ENCODE results near the gene SLC25A28.

SLC25A28 gene, protein sequence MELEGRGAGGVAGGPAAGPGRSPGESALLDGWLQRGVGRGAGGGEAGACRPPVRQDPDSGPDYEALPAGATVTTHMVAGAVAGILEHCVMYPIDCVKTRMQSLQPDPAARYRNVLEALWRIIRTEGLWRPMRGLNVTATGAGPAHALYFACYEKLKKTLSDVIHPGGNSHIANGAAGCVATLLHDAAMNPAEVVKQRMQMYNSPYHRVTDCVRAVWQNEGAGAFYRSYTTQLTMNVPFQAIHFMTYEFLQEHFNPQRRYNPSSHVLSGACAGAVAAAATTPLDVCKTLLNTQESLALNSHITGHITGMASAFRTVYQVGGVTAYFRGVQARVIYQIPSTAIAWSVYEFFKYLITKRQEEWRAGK

DNA sequence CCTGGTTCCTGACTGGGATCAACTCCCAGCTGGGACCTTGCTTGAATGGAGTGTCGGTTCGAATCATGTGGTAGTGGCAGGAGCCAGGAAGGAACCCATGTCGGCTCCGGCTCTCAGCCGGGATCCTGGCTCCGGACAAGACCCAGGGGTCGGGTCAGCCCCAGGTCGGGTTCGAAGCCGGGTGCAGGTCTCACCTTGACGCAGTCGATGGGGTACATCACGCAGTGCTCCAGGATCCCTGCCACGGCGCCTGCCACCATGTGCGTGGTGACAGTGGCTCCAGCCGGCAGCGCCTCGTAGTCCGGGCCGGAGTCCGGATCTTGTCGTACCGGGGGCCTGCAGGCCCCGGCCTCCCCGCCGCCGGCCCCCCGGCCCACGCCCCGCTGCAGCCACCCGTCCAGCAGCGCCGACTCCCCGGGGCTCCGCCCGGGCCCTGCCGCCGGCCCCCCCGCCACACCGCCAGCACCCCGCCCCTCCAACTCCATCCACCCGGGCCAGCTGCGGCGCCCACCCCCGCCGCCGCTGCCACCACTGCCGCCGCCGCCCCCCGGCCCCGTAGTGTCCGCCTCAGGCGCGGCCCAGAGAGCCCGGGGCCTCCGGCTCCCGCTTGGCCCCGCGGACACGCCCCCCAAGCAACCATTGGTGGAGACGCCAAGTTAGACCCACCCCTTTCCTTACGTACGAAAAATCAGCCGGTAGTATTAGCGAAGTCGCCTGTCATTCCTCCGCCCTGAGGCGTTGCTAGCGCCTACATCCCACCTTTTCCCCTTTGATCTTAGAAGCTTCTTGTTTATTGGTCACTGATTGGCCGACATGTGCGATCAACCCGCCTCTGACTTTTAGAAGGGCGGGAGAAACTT is at the start of gene SLC25A28:
Gene SLC25A28 (minus strand): TSS at position 589 of the 860 bp plus-strand sequence. CDS start 104 bp downstream, at position 485.
- DNase-seq, result peak; percentile 91 to 94

DNA sequence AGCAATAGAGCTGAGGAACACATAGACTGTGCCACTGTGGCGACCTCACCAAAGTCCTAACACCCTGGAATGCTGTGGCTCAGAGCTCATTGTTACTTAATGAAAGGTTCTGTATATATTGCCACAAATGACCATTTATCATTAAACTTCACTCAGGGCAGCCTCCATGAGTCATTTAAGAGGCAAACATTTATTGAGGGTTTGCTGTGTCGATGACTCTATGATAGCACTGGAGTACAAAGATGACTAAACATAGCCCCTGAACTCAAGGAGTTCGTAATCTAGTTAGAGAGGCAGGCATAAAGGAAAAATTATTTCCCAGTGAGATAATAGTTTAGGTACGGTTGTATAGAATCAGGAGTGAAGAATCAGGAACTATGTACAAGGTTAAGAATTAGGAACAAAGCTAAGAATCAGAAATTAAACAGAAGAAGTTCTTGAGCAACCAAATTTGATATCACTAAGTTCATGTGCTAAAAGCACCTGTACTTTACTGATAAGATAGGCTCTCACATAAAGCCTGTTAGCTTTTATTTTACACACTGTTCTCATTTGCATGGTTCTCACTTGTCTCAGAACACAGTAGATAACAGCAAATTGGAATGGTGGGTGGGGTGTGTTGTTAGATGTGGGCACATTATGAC is 47.0 kb upstream of the SLC25A28 start:
- no peak for DNase-seq

DNA sequence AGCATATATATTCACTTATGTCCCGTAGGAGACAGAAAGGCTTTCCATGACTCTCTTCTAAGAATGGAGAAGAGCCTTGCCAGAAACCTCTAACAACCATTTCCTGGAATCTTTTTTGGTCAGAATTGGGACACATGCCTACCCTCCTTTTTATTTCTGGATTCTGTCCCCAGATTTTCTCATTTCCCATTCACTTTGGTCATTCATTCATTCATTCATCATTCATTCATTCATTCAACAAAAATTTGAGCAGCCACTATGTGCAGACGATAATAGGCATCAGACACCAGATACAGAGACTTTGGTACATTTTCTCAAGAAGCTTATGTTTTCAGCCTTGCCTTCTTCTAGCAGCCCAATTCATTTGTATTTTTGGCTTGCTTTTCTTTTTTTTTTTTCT is 45.1 kb upstream of the SLC25A28 start:
- DNase-seq, result no peak

DNA sequence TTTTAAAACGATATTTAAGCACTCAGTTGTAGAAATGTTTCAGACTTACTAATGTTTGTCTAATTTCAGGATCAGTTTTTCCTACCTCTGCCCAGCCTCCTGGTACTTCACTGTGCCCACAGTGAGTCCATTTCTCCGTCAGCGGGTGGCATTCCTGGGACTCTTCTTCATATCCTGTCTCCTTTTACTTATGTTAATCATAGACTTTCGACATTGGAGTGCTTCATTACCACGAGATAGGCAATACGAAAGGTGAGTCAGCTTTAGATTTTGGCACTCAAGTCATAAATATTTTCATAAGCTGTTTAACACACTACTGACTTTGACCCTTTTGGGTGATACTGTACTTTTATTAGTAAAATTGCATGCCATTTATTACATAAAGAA is 41.1 kb upstream of the SLC25A28 start:
- DNase-seq, result no peak

DNA sequence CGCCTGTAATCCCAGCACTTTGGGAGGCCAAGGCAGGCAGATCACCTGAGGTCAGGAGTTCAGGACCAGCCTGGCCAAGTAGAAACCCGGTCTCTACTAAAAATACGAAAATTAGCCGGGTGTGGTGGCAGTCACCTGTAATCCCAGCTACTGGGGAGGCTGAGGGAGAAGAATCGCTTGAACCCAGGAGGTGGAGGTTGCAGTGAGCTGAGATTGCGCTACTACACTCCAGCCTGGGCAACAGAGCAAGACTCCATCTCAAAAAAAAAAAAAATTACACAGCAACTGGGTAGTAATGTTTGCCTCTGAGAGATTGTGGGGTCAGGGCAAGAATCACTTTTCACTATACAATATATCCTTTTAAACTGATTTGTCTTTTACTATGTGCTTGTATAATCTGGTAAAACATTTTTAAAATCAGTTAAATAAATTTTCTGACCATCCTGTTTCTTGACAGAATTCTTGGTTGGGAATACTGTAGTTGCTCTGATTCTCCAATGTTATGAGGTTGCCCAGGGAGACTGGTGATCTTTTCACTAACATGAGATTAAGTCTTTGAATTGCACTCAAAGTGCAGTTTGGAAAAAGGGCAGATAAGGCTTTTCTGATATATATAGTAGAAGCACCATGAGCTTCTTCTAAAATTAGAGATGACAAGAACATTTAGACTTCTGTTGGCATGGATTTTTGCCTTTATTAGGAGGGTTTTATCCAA is 40.6 kb upstream of the SLC25A28 start:
- no peak for DNase-seq

DNA sequence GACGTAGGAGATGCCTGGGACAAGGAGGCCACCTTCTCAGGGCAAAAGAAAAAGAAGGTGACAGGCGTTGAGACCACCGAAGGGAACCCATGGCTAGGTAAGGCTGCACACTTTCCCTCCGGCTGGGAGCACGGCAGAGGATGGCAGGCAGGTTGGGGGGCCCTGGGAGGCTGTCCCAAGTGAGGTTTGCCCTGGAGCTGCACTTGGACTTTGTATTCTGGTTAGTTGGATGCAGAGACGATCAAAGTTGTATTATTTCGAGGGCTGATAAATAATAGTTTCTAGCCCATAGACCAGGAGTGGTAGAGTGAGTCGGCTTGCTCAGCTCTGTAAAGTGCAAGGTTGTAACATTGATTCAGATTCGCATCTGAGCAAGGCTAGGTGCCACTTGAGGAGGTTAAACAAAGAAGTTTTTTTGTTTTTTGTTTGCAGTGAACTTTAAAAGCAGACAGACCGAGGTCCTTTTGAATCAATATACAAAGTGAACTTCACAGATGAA is 39.7 kb upstream of the SLC25A28 start:
- DNase-seq, result peak in 1 of 2 experiments; percentile 5

DNA sequence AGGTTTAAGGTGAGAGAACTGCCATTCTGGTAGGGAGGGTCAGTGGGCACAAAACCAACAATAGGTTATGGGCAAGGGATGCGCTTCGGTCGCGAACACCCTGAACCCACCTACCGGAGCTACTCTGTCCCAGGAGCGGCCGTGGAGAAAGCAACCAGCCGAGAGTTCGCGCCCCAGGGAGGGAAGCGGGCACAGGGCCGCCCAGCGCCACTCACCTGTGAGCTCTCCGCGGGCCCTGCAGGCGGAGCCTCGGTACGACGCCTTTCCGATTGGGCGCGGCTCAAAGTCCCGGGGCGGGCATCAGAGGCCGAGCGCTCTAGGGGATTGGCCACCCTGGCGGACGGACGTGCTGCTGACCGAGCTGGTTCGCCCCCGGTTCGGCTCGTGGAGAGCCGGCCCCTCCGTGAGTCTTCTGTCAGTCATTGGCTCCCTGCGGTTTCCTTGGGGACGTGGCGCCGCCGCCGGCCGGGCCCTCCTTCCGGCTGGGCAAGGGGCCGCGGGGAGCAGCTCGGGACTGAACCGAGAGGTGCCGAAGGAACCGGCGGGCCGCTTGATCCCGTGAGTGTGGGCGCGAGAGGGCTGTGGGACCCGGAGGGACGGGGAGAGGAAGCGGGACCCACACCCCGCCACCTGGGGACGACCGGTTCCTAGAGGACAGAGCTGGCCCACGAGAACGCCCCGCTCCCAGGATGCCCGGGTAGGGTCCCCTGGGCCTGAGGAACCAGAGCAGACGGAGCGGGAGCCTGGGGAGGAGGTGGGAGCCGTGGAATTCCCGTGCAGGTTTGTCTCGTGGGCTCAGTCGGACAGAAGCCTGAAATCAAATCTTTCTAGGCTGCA is 39.0 kb upstream of the SLC25A28 start, which contains the start of gene ENTPD7:
Gene ENTPD7 (plus strand): TSS at position 479 of the 837 bp plus-strand sequence. CDS start 448 bp downstream, outside the sequence.
- peak; percentile 92 to 95 for DNase-seq

DNA sequence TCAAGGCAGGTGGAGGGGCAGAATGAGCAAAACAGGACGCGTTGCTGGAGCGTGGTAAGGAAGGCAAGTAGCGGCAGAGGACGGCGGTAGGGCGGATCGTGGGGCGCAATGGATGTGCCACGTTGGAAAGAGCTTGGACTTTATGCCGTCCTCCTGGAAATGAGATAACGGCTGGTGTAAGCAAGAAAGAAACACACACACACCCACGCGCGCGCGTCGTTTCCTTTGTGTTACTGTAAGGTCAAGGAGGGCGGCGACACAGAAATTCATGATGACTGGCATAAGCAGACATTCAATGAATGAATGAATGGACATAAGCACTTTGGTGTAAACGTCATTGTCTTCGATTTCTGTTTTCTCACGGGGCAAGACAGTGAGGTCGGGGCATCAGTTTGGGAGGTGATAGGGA is 38.4 kb upstream of the SLC25A28 start:
- DNase-seq, result peak; percentile 74 to 83

DNA sequence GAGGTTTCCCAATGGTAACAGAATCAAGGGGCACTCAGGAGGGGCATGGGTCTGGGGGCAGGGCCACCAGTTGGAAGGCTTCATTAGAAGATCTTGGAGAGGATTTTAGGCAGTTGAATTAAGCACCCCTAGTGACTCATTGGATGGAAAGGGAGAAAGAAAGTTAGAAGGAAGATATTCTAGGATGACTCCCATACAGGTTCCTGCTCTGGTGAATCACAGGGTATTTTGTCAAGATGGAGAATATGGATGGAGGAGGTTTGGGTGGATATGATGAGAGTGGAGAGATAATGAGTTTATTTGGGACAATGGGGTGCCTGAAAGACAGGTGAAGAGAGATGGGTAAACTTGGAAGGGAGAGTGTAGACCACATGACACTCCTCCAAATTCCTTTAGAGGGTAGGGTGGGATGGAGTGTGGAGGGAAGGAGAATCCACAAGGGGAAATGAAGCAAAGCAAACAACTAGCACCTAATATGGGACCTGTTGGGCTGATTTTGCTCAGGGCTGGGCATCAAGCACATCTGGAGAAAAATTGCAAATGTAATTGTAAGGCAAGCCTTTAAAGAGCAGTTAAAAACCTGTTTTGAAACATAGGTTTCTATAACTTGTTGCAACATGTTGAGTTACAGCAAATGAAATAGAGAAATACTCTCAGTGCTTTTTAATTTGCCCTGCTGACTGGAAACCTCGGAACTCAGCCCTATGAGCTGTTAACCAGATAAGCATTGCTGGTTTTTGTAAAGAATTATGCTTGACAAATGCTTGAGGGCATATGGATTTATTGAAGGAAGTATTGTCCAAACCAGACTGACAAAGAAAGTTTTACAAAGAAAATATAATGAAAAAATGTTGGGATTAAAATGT is 36.2 kb upstream of the SLC25A28 start:
- DNase-seq, result no peak

DNA sequence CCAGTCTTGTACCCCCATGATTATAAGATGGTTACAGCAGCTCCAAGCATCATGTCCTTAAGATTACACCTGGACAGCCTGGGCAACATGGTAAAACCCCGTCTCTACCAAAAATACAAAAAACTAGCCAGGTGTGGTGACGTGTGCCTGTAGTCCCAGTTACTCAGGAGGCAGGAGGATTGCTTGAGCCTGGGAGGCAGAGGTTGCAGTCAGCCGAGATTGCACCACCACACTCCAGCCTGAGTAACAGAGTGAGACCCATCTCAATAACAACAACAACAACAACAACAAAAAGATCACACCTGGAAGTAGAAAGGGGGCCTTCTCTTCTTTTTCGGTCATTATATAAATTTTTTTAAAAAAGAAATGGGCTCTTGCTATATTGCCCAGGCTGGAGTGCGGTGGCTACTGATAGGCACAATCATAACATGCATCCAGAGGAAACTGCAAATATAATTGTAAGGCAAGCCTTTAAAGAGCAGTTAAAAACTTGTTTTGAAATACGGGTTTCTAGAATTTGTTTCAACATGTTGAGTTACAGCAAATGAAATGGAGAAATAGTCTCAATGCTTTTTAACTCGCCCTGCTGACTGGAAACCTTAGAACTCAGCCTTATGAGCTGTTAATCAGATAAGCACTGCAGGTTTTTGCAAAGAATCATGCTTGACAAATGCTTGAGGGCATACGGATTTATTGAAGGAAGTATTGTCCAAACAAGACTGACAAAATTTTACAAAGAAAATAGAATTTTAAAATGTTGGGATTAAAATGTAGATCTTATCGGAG is 34.3 kb upstream of the SLC25A28 start:
- no peak for DNase-seq

DNA sequence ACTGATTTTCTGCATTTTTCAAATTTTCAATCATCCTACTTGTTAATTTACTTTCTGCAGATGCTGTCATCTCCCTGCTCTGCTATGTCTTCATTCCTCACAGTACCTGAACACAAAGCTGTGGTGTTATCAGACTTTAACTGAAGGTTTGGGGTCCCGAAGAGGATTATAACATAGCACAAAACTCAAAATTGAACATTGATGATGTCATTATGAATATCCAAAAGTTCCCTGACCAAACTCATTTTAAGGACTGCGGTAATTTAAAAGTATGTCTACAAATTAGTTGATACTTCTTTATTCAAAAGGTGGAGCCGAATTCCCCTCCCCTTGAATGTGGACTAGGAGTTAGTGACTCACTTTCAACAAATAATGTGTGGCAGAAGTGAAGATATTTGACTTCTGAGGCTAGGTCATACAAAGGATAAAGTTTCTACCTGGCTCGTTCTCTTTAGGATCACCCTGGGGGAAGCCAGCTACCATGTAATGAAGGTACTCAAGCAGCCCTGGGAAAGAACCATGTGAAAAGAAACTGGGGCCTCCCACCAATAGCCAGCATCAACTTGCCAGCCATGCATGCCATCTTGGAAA is 32.7 kb upstream of the SLC25A28 start:
- no peak for DNase-seq

DNA sequence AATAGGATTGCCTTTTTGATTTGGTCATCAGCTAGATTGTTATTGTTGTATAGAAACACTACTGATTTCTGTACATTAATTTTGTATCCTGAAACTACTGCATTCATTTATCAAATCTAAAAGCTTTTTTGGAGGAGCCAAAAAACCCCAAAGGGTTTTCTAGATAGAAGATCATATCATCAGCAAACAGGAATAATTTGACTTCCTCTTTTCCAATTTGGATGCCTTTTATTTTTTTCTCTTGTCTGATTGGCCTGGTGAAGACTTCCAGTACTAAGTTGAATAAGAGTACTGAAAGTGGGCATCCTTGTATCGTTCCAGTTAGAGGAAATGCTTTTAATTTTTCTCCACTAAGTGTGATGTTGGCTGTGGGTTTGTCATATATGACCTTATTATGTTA is 28.5 kb upstream of the SLC25A28 start:
- DNase-seq, result no peak

DNA sequence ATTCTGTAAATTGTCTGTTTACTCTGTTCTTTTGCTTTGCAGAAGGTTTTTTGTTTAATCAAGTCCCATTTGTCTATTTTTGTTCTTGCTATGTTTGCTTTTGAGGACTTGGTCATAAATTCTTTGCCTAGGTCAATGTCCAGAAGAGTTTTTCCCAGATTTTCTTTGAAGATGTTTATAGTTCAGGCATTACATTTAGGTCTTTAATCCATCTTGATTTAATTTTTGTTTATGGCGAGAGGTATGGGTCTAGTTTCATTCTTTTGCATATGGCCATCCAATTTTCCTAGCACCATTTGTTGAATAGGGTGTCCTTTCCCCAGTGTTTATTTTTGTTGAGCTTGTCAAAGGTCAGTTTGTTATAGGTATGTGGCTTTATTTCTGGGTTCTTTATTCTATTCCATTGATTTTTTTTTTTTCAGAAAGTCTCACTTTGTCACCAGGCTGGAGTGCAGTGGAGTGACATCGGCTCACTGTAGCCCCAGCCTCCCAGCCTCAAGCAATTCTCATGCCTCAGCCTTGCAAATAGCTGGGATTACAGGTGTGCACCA is 27.4 kb upstream of the SLC25A28 start:
- no peak for DNase-seq

DNA sequence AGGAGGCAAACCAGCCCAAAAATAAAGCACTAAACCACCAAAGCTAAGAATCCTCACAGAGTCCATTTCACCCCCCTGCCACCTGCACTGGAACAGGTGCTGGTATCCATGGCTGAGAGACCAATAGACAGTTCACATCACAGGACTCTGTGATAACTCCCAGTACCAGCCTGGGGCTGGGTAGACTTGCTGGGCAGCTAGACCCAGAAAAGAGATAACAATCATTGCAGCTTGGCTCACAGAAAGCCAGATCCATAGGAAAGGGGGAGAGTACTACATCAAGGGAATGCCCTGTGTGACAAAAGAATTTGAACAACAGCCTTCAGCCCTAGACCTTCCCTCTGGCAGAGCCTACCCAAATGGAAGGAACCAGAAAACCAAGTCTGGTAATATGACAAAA is 13.6 kb upstream of the SLC25A28 start:
- DNase-seq, result no peak

DNA sequence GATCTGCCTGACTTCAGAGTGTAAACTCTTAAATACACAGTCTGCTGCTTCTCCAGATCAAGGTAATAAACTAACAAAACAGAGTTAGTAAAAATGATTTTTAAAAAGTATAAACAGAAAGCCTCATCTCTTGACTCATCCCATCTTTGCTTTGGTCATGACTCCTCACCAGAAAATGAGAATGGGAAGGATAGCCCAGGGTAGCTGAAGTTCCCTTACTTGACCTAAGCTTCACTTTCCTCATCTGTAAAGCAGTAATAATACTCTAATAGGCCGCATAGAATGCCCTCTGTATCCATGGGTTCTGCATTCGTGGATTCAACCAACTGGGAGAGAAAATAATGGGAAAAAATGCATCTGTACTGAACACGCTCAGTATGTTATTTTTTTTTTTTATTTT is 11.3 kb upstream of the SLC25A28 start:
- DNase-seq, result no peak

DNA sequence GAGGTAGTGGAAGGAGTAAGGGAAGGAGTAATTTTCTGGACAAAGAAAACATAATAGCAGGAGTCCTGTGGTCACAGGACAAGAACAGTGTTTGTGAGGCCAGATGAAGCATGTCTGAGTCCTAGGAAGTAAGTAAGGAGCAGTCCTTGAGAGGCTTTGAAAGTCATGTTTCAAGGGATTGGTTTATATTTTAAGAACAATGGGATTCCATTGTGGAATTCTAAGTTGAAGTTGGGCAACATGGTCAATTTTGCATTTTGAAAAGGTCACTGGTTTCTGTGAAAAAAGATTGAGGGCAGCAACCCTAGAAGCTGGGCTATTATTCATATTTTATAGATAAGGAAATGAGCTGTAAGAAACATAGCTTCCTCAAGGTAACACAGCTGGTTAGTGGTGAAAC is 10.8 kb upstream of the SLC25A28 start:
- no peak for DNase-seq

DNA sequence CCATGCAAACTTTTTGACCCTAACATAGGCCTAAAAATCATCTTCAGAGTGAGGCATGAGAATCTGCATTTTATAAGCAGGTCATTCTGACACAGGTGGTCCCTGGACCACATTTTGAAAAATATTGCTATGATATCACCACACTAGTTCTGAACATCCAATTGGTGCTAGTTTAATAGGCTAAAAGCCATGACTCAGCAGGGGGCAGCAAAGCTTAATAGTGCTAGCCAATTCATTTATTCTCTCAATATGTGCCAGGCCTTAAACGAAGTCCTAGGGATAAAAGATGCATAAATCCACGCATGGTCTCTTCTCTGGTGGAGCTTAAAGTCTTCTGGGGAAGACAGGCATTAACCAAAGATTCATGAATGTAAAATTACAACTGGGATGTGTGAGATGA is 10.2 kb upstream of the SLC25A28 start:
- no peak for DNase-seq

DNA sequence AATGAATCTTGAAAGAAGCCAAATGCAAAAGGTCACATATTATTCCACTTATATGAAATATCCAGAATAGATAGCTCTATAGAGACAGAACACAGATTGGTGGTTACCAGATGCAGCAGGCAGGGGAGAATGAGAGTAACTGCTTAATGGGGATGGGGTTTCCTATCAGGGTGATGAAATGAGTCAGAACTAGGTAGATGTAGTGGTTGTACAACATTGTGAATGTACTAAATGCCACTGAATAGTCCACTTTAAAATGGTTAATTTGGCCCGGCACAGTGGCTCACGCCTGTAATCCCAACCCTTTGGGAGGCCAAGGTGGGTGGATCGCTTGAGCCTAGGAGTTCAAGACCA is 9.4 kb upstream of the SLC25A28 start:
- no peak for DNase-seq

Data from activated CD4-positive, alpha-beta T cell treated with anti-CD3 and anti-CD28 coated beads, Interleukin-2, amount 50 U/mL, for 48 hours (primary cell).